Measurements from ENCODE around the gene SVOP.
A peak's percentile ranks its signal among the peaks of the same experiment; 100 is the strongest.
"Not testable (repeated sequence)": the region's sequence is repeated elsewhere in the genome, so short reads cannot be mapped to it uniquely, and the experiment has no call there.

Gene SVOP

DNA sequence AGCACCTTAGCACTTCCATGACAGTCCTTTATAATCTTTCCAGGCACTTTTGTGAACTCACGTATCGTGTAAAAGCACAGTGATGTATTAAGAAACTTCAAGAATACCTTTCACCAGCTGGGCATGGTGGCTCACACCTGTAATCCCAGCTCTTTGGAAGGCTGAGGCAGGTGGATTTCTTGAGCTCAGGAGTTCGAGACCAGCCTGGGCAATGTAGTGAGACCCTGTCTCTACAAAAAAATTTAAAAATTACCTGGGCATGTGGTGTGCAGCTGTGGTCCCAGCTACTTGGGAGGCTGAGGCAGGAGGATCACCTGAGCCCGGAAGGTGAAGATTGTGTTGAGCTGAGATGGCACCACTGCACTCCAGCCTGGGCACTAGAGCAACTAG, 33.3 kb upstream of the SVOP start:
- H3K27ac ChIP-seq (ENCODE audit: low read depth in 2 of 2, low read length in 2 of 2), result peak overlapping the region; percentile 86 to 87
- H3K27me3 ChIP-seq (ENCODE audit: control insufficient read depth in 2 of 2, insufficient read depth in 2 of 2, low read length in 2 of 2); H3K4me1 ChIP-seq (ENCODE audit: control insufficient read depth in 2 of 2, insufficient read depth in 2 of 2, low read length in 2 of 2); H3K9me3 ChIP-seq (ENCODE audit: control insufficient read depth in 2 of 2, low read length in 2 of 2): not testable (repeated sequence)
- H3K4me3 ChIP-seq (ENCODE audit: low read length in 2 of 2), result peak overlapping the region; percentile 91 to 96
- H3K36me3 ChIP-seq (ENCODE audit: control insufficient read depth in 2 of 2, insufficient read depth in 2 of 2, low read length in 2 of 2), result peaks cover 0 to 12% of the 10 kb centered on the region in 2 donors
- H3K9ac ChIP-seq (ENCODE audit: low read depth in 1 of 2, low read length in 2 of 2), result peak overlapping the region; percentile 27 to 94

DNA sequence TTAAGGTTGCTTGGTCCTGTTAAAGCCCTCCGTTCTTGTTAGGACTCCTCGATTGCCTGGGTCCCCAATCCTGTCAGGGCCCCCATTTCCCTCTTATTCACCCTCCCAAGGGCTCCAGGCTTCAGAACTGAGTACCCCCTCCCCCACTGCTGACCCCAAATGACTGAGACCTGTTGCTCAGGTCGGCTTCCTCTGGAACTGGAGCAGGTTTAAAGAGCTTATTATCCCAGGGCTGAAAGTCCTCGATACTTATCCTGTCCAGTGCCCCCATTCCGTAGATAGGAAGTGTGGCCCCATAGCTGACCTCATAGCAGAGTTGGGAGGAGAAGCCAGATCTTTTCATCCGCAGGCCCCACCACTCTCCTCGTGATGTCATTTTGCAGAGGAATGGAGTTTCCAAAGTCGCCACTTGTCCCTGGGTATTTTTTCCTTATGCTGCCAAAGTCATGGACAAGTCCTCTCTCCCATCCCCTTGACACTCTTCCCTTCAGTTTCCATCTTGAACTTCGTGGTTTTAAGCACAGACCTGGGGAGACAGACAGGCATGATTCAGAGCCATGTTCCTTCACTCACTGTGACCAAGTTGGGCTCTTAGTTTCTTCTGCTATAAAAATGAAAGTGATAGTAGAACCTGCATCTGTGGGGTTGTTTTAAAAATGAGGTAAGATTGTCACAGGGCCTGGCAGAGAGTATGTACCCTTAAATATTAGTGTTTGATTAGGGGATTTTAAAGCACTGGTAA, 32.7 kb upstream of the SVOP start:
- peak overlapping the region; percentile 92 to 94 for H3K9ac ChIP-seq (ENCODE audit: low read depth in 1 of 2, low read length in 2 of 2)
- H3K4me1 ChIP-seq (ENCODE audit: control insufficient read depth in 2 of 2, insufficient read depth in 2 of 2, low read length in 2 of 2), result peaks cover 10 to 11% of the 10 kb centered on the region in 2 donors
- no peaks in the 10 kb centered on the region for H3K9me3 ChIP-seq (ENCODE audit: control insufficient read depth in 2 of 2, low read length in 2 of 2)
- H3K4me3 ChIP-seq (ENCODE audit: low read length in 2 of 2), result peak overlapping the region; percentile 91 to 96
- peak overlapping the region; percentile 86 to 87 for H3K27ac ChIP-seq (ENCODE audit: low read depth in 2 of 2, low read length in 2 of 2)
- H3K36me3 ChIP-seq (ENCODE audit: control insufficient read depth in 2 of 2, insufficient read depth in 2 of 2, low read length in 2 of 2), result peaks cover 0 to 8% of the 10 kb centered on the region in 2 donors
- H3K27me3 ChIP-seq (ENCODE audit: control insufficient read depth in 2 of 2, insufficient read depth in 2 of 2, low read length in 2 of 2), result no peaks in the 10 kb centered on the region

DNA sequence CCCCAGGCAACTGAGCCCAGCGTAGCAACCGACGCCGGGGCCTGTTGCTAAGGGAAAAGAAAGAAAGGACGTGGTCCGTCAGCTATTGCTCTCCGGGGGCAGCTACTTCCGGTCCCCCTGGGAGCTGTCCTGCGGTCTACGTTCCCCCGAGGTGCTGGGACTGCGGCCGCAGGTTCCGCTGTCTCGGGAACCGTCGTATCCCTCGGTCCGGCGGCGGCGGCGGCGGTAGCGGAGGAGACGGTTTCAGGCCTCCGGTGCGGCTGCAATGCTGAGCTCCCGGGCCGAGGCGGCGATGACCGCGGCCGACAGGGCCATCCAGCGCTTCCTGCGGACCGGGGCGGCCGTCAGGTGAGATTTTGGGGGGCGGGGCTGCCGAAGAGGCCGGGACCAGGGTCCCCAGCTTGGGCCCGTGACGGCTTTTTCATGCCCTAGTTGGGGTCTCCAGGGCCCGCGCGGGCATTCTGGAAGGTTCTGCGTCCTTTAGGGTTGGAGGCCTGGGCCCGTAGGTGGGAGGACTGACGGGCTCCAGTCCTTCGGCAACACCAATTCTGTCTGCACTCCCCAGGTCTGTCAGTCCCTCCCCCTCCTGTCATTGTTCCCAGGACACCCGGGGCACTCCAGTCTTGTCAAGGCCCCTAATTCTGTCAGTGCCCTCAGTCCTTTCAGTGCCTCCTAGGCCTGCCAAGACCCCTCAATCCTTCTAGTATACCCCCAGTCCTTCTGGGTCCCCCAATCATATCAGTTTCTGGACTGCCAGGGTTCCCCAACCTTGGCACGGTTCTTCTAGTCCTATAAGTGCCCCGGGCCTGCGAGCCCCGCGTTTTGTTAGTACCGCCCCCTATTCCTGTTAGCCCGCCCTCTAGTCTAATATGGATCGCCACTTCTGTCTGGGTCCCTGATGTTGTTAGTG, 31.8 kb upstream of the SVOP start, which contains the start of gene USP30:
Gene USP30, plus strand, starts transcription at position 163 of the 910 bp plus-strand sequence. Its CDS starts 103 bp downstream, at position 266.
- H3K9ac ChIP-seq (ENCODE audit: low read depth in 1 of 2, low read length in 2 of 2), result peak within 1 kb of the TSS; percentile 92 to 94
- H3K4me1 ChIP-seq (ENCODE audit: control insufficient read depth in 2 of 2, insufficient read depth in 2 of 2, low read length in 2 of 2), result peaks cover 10 to 11% of the 10 kb centered on the region in 2 donors
- H3K36me3 ChIP-seq (ENCODE audit: control insufficient read depth in 2 of 2, insufficient read depth in 2 of 2, low read length in 2 of 2), result peaks cover 0 to 3% of the 10 kb centered on the region in 2 donors
- H3K9me3 ChIP-seq (ENCODE audit: control insufficient read depth in 2 of 2, low read length in 2 of 2), result no peaks in the 10 kb centered on the region
- no peaks in the 10 kb centered on the region for H3K27me3 ChIP-seq (ENCODE audit: control insufficient read depth in 2 of 2, insufficient read depth in 2 of 2, low read length in 2 of 2)
- peak within 1 kb of the TSS; percentile 91 to 96 for H3K4me3 ChIP-seq (ENCODE audit: low read length in 2 of 2)
- peak within 1 kb of the TSS; percentile 86 to 87 for H3K27ac ChIP-seq (ENCODE audit: low read depth in 2 of 2, low read length in 2 of 2)

DNA sequence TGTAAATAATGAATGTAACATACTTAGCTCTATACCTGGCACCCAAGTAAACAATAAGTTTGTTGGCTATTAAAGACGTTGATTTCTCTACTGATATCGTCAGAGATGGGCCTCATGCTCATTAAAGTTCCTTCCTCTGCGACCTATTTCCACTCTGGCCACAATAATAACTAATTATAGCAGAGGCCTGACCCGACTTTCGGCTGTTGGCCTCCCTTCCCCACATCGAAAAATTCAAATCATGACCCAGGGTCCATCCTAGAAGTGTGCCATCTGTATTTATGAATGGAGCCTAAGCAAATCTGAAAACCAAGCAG, 31.2 kb upstream of the SVOP start:
- peaks cover 10 to 11% of the 10 kb centered on the region in 2 donors for H3K4me1 ChIP-seq (ENCODE audit: control insufficient read depth in 2 of 2, insufficient read depth in 2 of 2, low read length in 2 of 2)
- peak overlapping the region; percentile 86 to 87 for H3K27ac ChIP-seq (ENCODE audit: low read depth in 2 of 2, low read length in 2 of 2)
- no peaks in the 10 kb centered on the region for H3K9me3 ChIP-seq (ENCODE audit: control insufficient read depth in 2 of 2, low read length in 2 of 2)
- H3K4me3 ChIP-seq (ENCODE audit: low read length in 2 of 2), result peak overlapping the region; percentile 91 to 96
- no peaks in the 10 kb centered on the region for H3K27me3 ChIP-seq (ENCODE audit: control insufficient read depth in 2 of 2, insufficient read depth in 2 of 2, low read length in 2 of 2)
- no peaks in the 10 kb centered on the region for H3K36me3 ChIP-seq (ENCODE audit: control insufficient read depth in 2 of 2, insufficient read depth in 2 of 2, low read length in 2 of 2)
- H3K9ac ChIP-seq (ENCODE audit: low read depth in 1 of 2, low read length in 2 of 2), result peak overlapping the region; percentile 92 to 94

DNA sequence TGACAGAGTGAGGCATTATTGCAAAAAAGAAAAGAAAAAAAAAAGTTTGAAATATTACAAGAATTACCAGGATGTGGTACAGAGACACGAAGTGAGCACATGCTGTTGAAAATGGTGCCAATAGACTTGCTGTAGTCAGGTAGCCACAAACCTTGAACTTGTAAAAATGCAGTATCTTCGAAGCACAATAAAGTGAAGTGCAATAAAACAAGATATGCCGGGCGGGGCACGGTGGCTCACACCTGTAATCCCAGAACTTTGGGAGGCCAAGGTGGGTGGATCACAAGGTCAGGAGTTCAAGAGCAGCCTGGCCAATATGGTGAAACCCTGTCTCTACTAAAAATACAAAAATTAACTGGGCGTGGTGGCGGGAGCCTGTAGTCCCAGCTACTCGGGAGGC, 28.9 kb upstream of the SVOP start:
- H3K4me3 ChIP-seq (ENCODE audit: low read length in 2 of 2); H3K27me3 ChIP-seq (ENCODE audit: control insufficient read depth in 2 of 2, insufficient read depth in 2 of 2, low read length in 2 of 2); H3K36me3 ChIP-seq (ENCODE audit: control insufficient read depth in 2 of 2, insufficient read depth in 2 of 2, low read length in 2 of 2); H3K9me3 ChIP-seq (ENCODE audit: control insufficient read depth in 2 of 2, low read length in 2 of 2); H3K9ac ChIP-seq (ENCODE audit: low read depth in 1 of 2, low read length in 2 of 2): not testable (repeated sequence)
- Histone ChIP-seq H3K27ac (ENCODE audit: low read depth in 2 of 2, low read length in 2 of 2) (peak overlapping the region; percentile 47 to 70), H3K4me1 (ENCODE audit: control insufficient read depth in 2 of 2, insufficient read depth in 2 of 2, low read length in 2 of 2) (peaks cover 10 to 11% of the 10 kb centered on the region in 2 donors)

DNA sequence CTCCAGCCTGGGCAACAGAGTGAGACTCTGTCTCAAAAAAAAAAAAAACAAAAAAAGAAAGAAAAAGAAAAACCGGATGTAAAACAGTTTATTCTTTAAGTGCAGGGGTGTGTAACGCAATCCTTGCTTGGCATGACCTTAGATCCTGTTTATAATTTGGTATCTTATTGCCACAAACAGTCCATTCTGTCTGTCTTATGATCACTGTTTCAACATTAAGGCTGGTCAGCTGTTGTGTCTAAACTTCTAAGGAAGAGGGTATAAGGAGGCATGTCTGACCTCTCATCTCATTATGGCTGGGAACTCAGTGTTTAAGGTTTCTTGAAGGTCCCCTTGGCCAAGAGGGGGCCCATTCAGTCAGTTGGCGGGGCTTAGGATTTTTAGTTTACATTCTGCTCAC, 27.8 kb upstream of the SVOP start:
- not testable (repeated sequence) for H3K9me3 ChIP-seq (ENCODE audit: control insufficient read depth in 2 of 2, low read length in 2 of 2); H3K4me3 ChIP-seq (ENCODE audit: low read length in 2 of 2)
- peaks cover 10 to 11% of the 10 kb centered on the region in 2 donors for H3K4me1 ChIP-seq (ENCODE audit: control insufficient read depth in 2 of 2, insufficient read depth in 2 of 2, low read length in 2 of 2)

DNA sequence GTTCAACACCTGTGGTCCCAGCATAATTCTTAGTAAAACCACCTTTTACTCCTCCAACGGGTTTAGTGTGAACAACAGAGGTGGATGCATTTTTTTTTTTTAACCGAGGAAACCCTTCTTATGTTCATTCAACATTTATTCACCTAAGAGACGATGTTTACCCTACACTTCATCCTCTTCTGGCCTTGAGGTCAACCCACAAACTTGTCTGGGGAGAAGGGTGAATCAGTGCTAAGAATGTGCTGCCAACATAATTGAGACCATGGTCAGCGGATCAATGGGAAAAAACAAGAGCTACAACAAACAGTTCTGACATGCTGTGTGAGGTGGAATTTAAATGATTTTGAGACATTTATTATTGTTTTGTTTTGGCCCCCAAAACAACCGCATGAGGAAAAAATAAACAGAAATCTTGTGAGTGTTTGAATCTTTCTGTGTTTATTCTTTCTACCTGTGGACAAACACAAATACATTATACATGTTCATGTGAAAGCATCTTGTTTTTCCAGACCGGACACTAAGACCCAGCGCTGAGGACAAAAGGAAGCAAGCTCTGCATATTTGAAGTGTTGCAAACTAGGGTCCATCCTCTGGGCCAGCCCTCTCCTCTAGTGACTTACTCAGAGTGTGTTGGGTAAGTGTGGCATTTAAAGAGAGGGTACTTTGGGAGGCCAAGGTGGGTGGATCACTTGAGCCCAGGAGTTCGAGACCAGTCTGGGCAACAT, 26.4 kb upstream of the SVOP start:
- Histone ChIP-seq H3K27me3 (ENCODE audit: control insufficient read depth in 2 of 2, insufficient read depth in 2 of 2, low read length in 2 of 2) (peaks cover 0 to 3% of the 10 kb centered on the region in 2 donors), H3K4me3 (ENCODE audit: low read length in 2 of 2) (no peak overlapping the region), H3K36me3 (ENCODE audit: control insufficient read depth in 2 of 2, insufficient read depth in 2 of 2, low read length in 2 of 2) (no peaks in the 10 kb centered on the region), H3K27ac (ENCODE audit: low read depth in 2 of 2, low read length in 2 of 2) (no peak overlapping the region), H3K4me1 (ENCODE audit: control insufficient read depth in 2 of 2, insufficient read depth in 2 of 2, low read length in 2 of 2) (peaks cover 5 to 10% of the 10 kb centered on the region in 2 donors), H3K9me3 (ENCODE audit: control insufficient read depth in 2 of 2, low read length in 2 of 2) (no peaks in the 10 kb centered on the region), H3K9ac (ENCODE audit: low read depth in 1 of 2, low read length in 2 of 2) (no peak overlapping the region)

More for the DNA sequence above, 27.8 kb upstream of the SVOP start:
- not testable (repeated sequence) for H3K9ac ChIP-seq (ENCODE audit: low read depth in 1 of 2, low read length in 2 of 2); H3K36me3 ChIP-seq (ENCODE audit: control insufficient read depth in 2 of 2, insufficient read depth in 2 of 2, low read length in 2 of 2); H3K27me3 ChIP-seq (ENCODE audit: control insufficient read depth in 2 of 2, insufficient read depth in 2 of 2, low read length in 2 of 2)
- peak overlapping the region; percentile 47 to 70 for H3K27ac ChIP-seq (ENCODE audit: low read depth in 2 of 2, low read length in 2 of 2)

DNA sequence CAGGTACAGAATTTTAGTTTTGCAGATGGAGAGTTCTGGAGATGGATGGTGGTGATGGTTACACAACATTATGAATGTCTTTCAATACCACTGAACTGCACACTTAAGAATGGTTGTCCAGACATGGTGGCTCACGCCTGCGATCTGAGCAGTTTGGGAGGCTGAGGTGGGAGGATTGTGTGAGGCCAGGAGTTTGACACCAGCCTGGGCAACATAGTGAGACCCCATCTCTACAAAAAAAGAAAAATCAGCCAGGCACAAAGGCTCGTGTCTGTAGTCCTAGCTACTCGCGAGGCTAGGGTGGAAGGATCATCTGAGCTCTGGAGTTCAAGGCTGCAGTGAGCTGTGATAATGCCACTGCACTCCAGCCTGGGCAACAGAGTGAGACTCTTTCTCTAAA, 23.4 kb upstream of the SVOP start:
- Histone ChIP-seq H3K36me3 (ENCODE audit: control insufficient read depth in 2 of 2, insufficient read depth in 2 of 2, low read length in 2 of 2) (no peaks in the 10 kb centered on the region), H3K4me3 (ENCODE audit: low read length in 2 of 2) (no peak overlapping the region), H3K4me1 (ENCODE audit: control insufficient read depth in 2 of 2, insufficient read depth in 2 of 2, low read length in 2 of 2) (peaks cover 2 to 3% of the 10 kb centered on the region in 2 donors), H3K27me3 (ENCODE audit: control insufficient read depth in 2 of 2, insufficient read depth in 2 of 2, low read length in 2 of 2) (peaks cover 0 to 4% of the 10 kb centered on the region in 2 donors), H3K9me3 (ENCODE audit: control insufficient read depth in 2 of 2, low read length in 2 of 2) (peaks cover 0 to 2% of the 10 kb centered on the region in 2 donors), H3K9ac (ENCODE audit: low read depth in 1 of 2, low read length in 2 of 2) (no peak overlapping the region), H3K27ac (ENCODE audit: low read depth in 2 of 2, low read length in 2 of 2) (no peak overlapping the region)

DNA sequence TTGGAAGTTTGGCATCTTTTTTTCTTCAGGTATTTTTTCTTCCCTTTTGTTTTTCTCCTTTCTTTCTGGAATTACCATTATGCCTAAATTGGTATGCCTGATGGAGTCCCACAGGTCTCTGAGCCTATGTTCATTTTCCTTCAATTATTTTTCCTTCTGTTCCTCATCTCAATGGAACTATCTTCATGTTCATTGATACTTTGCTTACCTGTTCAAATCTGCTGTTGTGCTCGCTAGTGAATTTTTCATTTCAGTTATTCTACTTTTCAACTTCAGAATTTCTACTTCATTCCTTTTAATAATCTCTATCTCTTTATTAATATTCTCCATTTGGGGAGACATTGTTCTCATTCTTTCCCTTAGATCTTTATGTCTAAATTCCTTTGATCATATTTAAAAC, 16.1 kb upstream of the SVOP start:
- H3K9ac ChIP-seq (ENCODE audit: low read depth in 1 of 2, low read length in 2 of 2), result no peak overlapping the region
- peaks cover 0 to 2% of the 10 kb centered on the region in 2 donors for H3K9me3 ChIP-seq (ENCODE audit: control insufficient read depth in 2 of 2, low read length in 2 of 2)
- no peak overlapping the region for H3K27ac ChIP-seq (ENCODE audit: low read depth in 2 of 2, low read length in 2 of 2)
- H3K27me3 ChIP-seq (ENCODE audit: control insufficient read depth in 2 of 2, insufficient read depth in 2 of 2, low read length in 2 of 2), result peaks cover 0 to 2% of the 10 kb centered on the region in 2 donors
- no peaks in the 10 kb centered on the region for H3K4me1 ChIP-seq (ENCODE audit: control insufficient read depth in 2 of 2, insufficient read depth in 2 of 2, low read length in 2 of 2)
- H3K4me3 ChIP-seq (ENCODE audit: low read length in 2 of 2), result no peak overlapping the region
- H3K36me3 ChIP-seq (ENCODE audit: control insufficient read depth in 2 of 2, insufficient read depth in 2 of 2, low read length in 2 of 2), result no peaks in the 10 kb centered on the region
